Natural killer cell (primary cell): ENCODE data around the gene AHSG. TPM values are rescaled to one million over a fixed set of nuclear protein-coding genes. Genes with fewer than 3 reads are reported as not detected.
A peak's percentile ranks its signal among the peaks of the same experiment; 100 is the strongest.
"Not testable (repeated sequence)": the region's sequence is repeated elsewhere in the genome, so short reads cannot be mapped to it uniquely, and the experiment has no call there.

ENCODE experiments used
- ATAC-seq, 3 donors: fragments of 150-1000 bp in 2 of 3; fragments of 200-7000 bp in 1 of 3; cut with Tn5 transposase; 1 replicate in 1 of 3; 2 replicates in 2 of 3; pipeline ENCODE4 v1.10.0; 2021; ENCODE audit warnings: mild to moderate bottlenecking in 2 of 3, moderate library complexity in 2 of 3
- DNase-seq, 2 donors: peaks; one replicate each; pipeline versions ENCODE4 v3.0.0 to v3.0.0-alpha.2; 2013 to 2021; ENCODE audit warnings: mixed read lengths in 1 of 2
- H3K27ac ChIP-seq: one replicate; pipeline ENCODE4 v1.5.1; 2013; ENCODE audit warnings: mild to moderate bottlenecking, low read length
- H3K27me3 ChIP-seq: one replicate; pipeline ENCODE4 v1.6.1; 2013; ENCODE audit warnings: low read length; ENCODE audit not compliant: control insufficient read depth, insufficient read depth
- H3K36me3 ChIP-seq: one replicate; pipeline ENCODE4 v1.6.1; 2013; ENCODE audit warnings: low read length; ENCODE audit not compliant: control insufficient read depth, insufficient read depth
- H3K4me1 ChIP-seq: one replicate; pipeline ENCODE4 v1.6.1; 2013; ENCODE audit warnings: low read length; ENCODE audit not compliant: control insufficient read depth, insufficient read depth
- H3K4me3 ChIP-seq: one replicate; pipeline ENCODE4 v1.5.1; 2013; ENCODE audit warnings: low read length
- H3K9me3 ChIP-seq: one replicate; pipeline ENCODE4 v1.6.1; 2013; ENCODE audit warnings: low read length; ENCODE audit not compliant: control insufficient read depth, insufficient read depth
- H3K27ac Mint-ChIP-seq, 2 donors: one replicate each; pipeline ENCODE4 v1.8.0; 2022; ENCODE audit warnings: mild to moderate bottlenecking in 2 of 2, mixed read lengths in 2 of 2, moderate library complexity in 1 of 2
- H3K27me3 Mint-ChIP-seq, 2 donors: one replicate each; pipeline ENCODE4 v1.8.0; 2022; ENCODE audit warnings: low read depth in 2 of 2, mixed read lengths in 2 of 2
- H3K36me3 Mint-ChIP-seq: one replicate; pipeline ENCODE4 v1.8.0; 2022; ENCODE audit warnings: mixed read lengths
- H3K4me1 Mint-ChIP-seq, 2 donors: one replicate each; pipeline ENCODE4 v1.8.0; 2022; ENCODE audit warnings: mixed read lengths in 2 of 2
- H3K4me3 Mint-ChIP-seq: one replicate; pipeline ENCODE4 v1.8.0; 2022; ENCODE audit warnings: mild to moderate bottlenecking, moderate library complexity, mixed read lengths
- H3K9me3 Mint-ChIP-seq, 2 donors: one replicate each; pipeline ENCODE4 v1.8.0; 2022; ENCODE audit warnings: mixed read lengths in 2 of 2
- CTCF ChIP-seq: fragments of 200-600 bp; IDR thresholded peaks from one replicate; pipeline ENCODE4 v1.8.0; 2022; ENCODE audit warnings: antibody characterized with exemption
- WGBS: methylation state at CpG from one replicate; pipeline ENCODE4 v1.1.7; 2013; ENCODE audit warnings: missing lambda C conversion rate; ENCODE audit not compliant: insufficient coverage; 5-methylcytosine and 5-hydroxymethylcytosine counted together
- intact Hi-C: fragments of 100-400 bp; cut with micrococcal nuclease; formaldehyde crosslinking; loops from one replicate; pipeline ENCODE4 v1.14.2; 2022
- total RNA-seq, 4 donors: library from RNA; stranded (reverse); fragments of 120-200 nt in 1 of 4; gene quantifications; one replicate each; pipeline versions ENCODE4 v1.2.3 to v1.2.4, GENCODE V29; 2013 to 2022

The AHSG gene
- total RNA-seq, 3 donors from 2014 or later (not counting 1 experiment from before 2014, with no cell fraction given) = not detected

- Histone ChIP-seq H3K27me3 (no peaks in the 10 kb centered on the region), H3K4me3 (peak within 1 kb of the TSS; percentile 78), H3K9me3 (no peaks in the 10 kb centered on the region), H3K4me1 (peaks cover 36% of the 10 kb centered on the region), H3K27ac (peak within 1 kb of the TSS; percentile 86), H3K36me3 (no peaks in the 10 kb centered on the region)
- peak within 1 kb of the TSS; percentile 97 for H3K4me3 Mint-ChIP-seq
- peaks cover 49 to 64% of the 10 kb centered on the region in 2 donors for H3K4me1 Mint-ChIP-seq
- peak within 1 kb of the TSS; percentile 97 for H3K27ac Mint-ChIP-seq
- DNase-seq = peak; percentile 96 to 98
- ATAC-seq = peak; percentile 54 to 78 (median 61)
- H3K9me3 Mint-ChIP-seq = no peaks in the 10 kb centered on the region
- intact Hi-C loops = loop anchor here (1.0 kb wide), 1 partner anchor 629 kb away; the partner anchor contains the start of gene TRA2B
- under 1% methylated on average over 66 of the region's 66 CpGs for WGBS
- TF ChIP-seq CTCF = no peak
- H3K36me3 Mint-ChIP-seq = no peaks in the 10 kb centered on the region
- no peaks in the 10 kb centered on the region for H3K27me3 Mint-ChIP-seq
Measured at GRCh38 chr3:186567072-186567921, 45.6 kb upstream of the AHSG start, which contains the start of gene TBCCD1. TSS of gene TBCCD1 (minus strand) at chr3:186567339. CDS start at chr3:186564329, 3,010 bp downstream.

- H3K27me3 ChIP-seq, intact Hi-C loops, DNase-seq, ATAC-seq, H3K9me3 ChIP-seq, H3K36me3 Mint-ChIP-seq, H3K9me3 Mint-ChIP-seq, H3K4me3 ChIP-seq, H3K27me3 Mint-ChIP-seq: not testable (repeated sequence)
- peak overlapping the region; percentile 90 for H3K27ac ChIP-seq
- H3K36me3 ChIP-seq = peaks cover 15% of the 10 kb centered on the region
- Mint-ChIP-seq H3K4me1 (peaks cover 44 to 57% of the 10 kb centered on the region in 2 donors), H3K4me3 (peak overlapping the region; percentile 99), H3K27ac (peak overlapping the region; percentile 97 to 98)
- 97% methylated on average over 10 of the region's 11 CpGs for WGBS
- peaks cover 36% of the 10 kb centered on the region for H3K4me1 ChIP-seq
Measured at GRCh38 chr3:186569361-186569760, 43.5 kb upstream of the AHSG start.

GRCh38 chr3:186569779-186570095 lies 43.1 kb upstream of the AHSG start:
- H3K27me3 ChIP-seq = no peaks in the 10 kb centered on the region
- DNase-seq (no peak), ATAC-seq (no peak)
- 7% methylated on average over 7 of the region's 7 CpGs for WGBS
- H3K27ac Mint-ChIP-seq = peak overlapping the region; percentile 97 to 98
- no peak for TF ChIP-seq CTCF
- H3K9me3 Mint-ChIP-seq = no peaks in the 10 kb centered on the region
- peak overlapping the region; percentile 99 for H3K4me3 Mint-ChIP-seq
- H3K4me3 ChIP-seq = peak overlapping the region; percentile 58
- peak overlapping the region; percentile 90 for H3K27ac ChIP-seq
- no peaks in the 10 kb centered on the region for H3K9me3 ChIP-seq
- intact Hi-C loops = loop anchor here (1.0 to 10.0 kb wide), 4 partner anchors 215 to 983 kb away; partner anchors contain the start of genes ETV5, RPL39L and SENP2
- H3K27me3 Mint-ChIP-seq = no peaks in the 10 kb centered on the region
- peaks cover 19% of the 10 kb centered on the region for H3K36me3 ChIP-seq
- H3K36me3 Mint-ChIP-seq = peaks cover 9% of the 10 kb centered on the region
- H3K4me1 ChIP-seq = peaks cover 36% of the 10 kb centered on the region
- peaks cover 44 to 57% of the 10 kb centered on the region in 2 donors for H3K4me1 Mint-ChIP-seq
